Right cardiac atrium (tissue), 5 donors: ENCODE results near the gene NAGLU. TPM values are rescaled to one million over a fixed set of nuclear protein-coding genes. Genes with fewer than 3 reads are reported as not detected.

Experiments used
- ATAC-seq, 2 donors: fragments of 200-7000 bp; cut with Tn5 transposase; one replicate each; pipeline versions ENCODE4 v1.8.0 to v1.9.1; 2020; ENCODE audit warnings: moderate library complexity in 2 of 2, mild to moderate bottlenecking in 1 of 2
- DNase-seq, 3 donors: peaks; one replicate each; pipeline ENCODE4 v3.0.0-alpha.2; 2020
- H3K27ac ChIP-seq: one replicate; pipeline ENCODE4 v1.5.1; 2013; ENCODE audit warnings: mild to moderate bottlenecking, low read length, control low read depth, moderate library complexity
- H3K27me3 ChIP-seq: one replicate; pipeline ENCODE4 v1.6.1; 2013; ENCODE audit not compliant: control insufficient read depth, insufficient read depth
- H3K4me1 ChIP-seq: one replicate; pipeline ENCODE4 v1.6.1; 2013; ENCODE audit warnings: low read length; ENCODE audit not compliant: control insufficient read depth, insufficient read depth
- H3K4me3 ChIP-seq: one replicate; pipeline ENCODE4 v1.5.1; 2013; ENCODE audit warnings: low read length, control low read depth
- H3K9me3 ChIP-seq: one replicate; pipeline ENCODE4 v1.6.1; 2013; ENCODE audit warnings: low read length; ENCODE audit not compliant: control insufficient read depth
- WGBS: extraction: QIAGEN DNeasy Blood & Tissue Kit; methylation state at CpG from one replicate; pipeline ENCODE4 v1.1.7; 2013; 5-methylcytosine and 5-hydroxymethylcytosine counted together
- intact Hi-C, 4 donors: fragments of 100-400 bp; cut with DNase I; formaldehyde crosslinking; loops; one replicate each; pipeline versions ENCODE4 v1.11.0 to v1.14.0; 2022 to 2023
- polyA plus RNA-seq: library from polyadenylated mRNA; stranded (reverse); fragments of 200-250 nt; gene quantifications from one replicate; pipeline ENCODE4 v1.2.3, GENCODE V29; 2013
- total RNA-seq, 4 donors: library from RNA; stranded (reverse); fragmentation: NEBNext Ultra II Directional; extraction: Animal tissue kit (Norgen Biotek cat#: 25700); gene quantifications; one replicate each; pipeline ENCODE4 v1.2.1, GENCODE V29; 2021
- donor health status: healthy with polysubstance abuse.
- donor health status: DM: no; HTN: yes; CAD: no.
- donor health status: DM: no; HTN: no; CAD: no.
- donor health status: DM: no; HTN: yes; CAD: no; lungs with severe emphysema.
- donor health status: DM: yes; HTN: yes; CAD: no.

The NAGLU gene
- total and polyA plus RNA-seq, 5 donors = 11.3 to 18.8 (median 13.7) TPM

DNA sequence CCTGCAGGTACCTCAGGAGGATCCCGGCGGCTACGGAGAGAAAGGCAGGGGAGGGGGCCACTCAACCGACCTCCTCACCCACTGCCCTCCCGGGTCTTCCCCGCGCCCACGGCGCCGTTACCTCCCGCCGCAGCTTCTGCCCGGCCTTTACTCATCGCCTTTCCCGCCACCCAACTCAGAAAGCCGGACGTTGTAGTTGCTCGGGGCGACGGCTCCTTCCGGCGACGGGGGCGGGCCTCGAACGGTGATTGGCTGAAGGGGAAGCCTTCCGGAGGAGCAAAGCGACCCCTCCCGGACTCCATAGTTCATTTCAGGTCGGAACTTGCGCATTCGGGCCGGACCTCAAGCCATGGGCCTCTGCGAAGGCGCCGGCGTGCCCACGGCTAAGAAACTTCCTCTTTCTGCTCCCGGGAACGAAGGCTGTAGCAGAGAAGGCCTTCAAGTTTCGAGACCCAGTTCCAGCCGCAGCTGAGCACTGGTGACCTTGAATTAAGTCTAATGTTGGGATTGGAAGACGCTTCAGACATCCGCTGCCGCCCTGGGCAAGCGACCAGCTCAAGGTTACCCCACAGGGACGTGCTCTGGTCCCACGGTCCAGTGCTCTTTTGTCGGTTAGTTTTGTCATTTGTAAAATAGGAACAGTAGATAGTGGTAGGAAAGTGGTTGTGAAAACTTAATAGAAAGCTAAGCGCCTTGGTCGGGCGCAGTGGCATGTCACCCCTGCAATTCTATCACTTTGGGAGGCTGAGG lies 41.7 kb downstream of the NAGLU start, which contains the start of gene PSMC3IP:
PSMC3IP (minus strand) TSS at position 198 of the 750 bp plus-strand sequence; CDS start at position 155, 43 bp downstream.
- ATAC-seq = peak; percentile 95
- no peaks in the 10 kb centered on the region for H3K9me3 ChIP-seq
- peak; percentile 97 to 98 (median 97) for DNase-seq
- intact Hi-C loops = loop anchor here in 2 of 4 donors (2.0 to 5.0 kb wide), 2 partner anchors 100 to 101 kb away; partner anchors contain the start of gene PLEKHH3 (in 1 of the 2)
- no peaks in the 10 kb centered on the region for H3K4me1 ChIP-seq
- H3K4me3 ChIP-seq = peak within 1 kb of the TSS; percentile 60
- peak within 1 kb of the TSS; percentile 85 for H3K27ac ChIP-seq
- no peaks in the 10 kb centered on the region for H3K27me3 ChIP-seq
- under 1% methylated on average over 52 of the region's 52 CpGs for WGBS

DNA sequence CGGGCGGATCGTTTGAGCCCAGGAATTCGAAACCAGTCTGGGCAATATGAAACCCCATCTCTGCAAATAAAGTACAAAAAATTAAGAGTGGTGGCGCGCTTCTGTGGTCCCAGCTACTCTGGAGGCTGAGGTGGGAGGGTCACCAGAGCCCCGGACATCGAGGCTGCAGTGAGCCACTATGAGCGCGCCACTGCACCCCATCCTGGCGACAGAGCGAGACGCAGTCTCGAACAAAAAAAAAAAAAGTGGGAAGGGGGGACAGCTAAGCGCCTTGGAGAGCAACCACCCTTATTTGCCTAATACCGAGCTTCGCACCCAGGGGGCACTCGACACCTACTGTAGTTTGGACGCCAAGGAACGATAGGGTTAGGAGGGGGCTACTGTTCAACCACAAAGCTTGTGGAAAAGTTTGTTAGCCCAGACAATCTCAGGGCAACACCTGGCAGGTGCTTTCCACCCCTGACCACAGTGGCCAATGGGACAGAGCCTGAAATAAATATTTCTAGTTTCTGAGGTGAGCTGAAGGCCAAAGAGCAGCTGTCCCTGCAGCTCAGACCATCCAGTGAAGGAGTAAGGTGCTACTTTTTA lies 42.3 kb downstream of the NAGLU start:
- peak overlapping the region; percentile 85 for H3K27ac ChIP-seq
- DNase-seq (peak; percentile 73 to 88 (median 88)), ATAC-seq (peak; percentile 78 to 81)
- peak overlapping the region; percentile 60 for H3K4me3 ChIP-seq
- H3K9me3 ChIP-seq = no peaks in the 10 kb centered on the region
- intact Hi-C loops = loop anchor here in 2 of 4 donors (2.0 to 5.0 kb wide), 2 partner anchors 99 to 100 kb away; partner anchors contain the start of gene PLEKHH3 (in 1 of the 2)
- H3K4me1 ChIP-seq = no peaks in the 10 kb centered on the region
- WGBS = under 1% methylated on average over 20 of the region's 20 CpGs
- H3K27me3 ChIP-seq = no peaks in the 10 kb centered on the region

DNA sequence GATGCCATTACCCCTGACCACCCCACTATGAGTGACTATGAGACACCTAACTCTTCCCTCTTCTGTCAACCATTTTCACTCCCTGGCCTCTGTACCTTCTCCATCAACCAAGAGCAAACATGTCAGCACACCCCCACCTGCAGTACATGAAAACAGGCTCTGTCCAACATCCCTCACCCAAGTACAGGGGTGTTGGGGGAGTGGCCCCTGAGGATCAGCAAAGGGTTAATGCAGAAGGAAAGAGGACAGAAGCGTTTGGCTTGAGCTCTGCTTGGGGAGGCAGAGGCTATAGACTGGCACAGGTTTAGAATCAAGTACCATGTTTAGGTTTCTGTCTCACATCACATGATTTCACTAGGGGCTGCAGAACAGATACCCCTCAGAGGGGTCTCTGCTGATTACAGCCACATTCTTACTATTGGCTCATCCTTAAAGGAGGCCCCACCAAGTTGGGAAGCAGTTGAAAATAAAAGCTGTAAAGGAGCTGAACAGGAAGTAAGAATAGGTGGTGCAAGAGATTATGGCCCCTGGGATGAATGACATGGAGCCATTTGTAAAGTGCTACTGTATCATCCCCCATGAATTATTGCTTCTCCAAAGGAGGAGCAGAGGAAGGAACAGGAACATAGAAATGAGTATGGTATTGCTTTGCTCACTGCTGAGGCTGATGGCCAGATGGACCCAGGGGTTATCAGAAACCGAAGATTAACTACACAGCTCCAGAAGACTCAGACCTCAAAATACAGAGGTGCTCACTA lies 43.9 kb downstream of the NAGLU start:
- 38% methylated on average over 2 of the region's 2 CpGs for WGBS
- ATAC-seq = no peak
- intact Hi-C loops = loop anchor here in 2 of 4 donors (2.0 to 10.0 kb wide), 3 partner anchors 97 to 185 kb away; partner anchors contain the start of genes PLEKHH3 (in 1 of the 2) and RAMP2 (in 1 of the 2)

DNA sequence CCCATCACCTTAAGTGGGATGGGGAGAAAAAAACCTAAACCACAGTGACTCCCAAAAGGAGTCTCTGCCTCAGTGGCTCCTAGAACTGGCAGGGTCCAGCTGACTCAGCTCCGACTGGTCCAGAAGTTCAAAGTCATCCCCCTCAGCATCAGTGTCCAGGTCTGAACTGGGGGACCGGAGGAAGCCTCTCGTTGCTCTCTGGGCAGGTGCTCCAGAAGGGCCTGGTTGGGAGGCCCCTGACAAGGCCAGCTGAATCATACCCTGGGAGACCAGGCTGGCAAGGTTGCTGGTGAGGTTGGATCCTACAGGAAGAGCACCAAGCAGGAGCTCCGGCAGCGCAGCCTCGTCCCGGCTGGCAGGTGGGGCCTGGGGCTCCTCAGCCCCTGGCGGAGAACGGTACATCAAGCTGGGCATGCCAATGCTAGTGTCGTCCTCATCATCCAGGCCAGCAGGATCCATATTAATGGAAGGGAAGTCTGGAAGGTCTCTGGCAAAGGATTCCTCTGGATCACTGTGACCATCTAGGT lies 45.8 kb downstream of the NAGLU start:
- ATAC-seq (no peak), DNase-seq (no peak)
- intact Hi-C loops = loop anchor here in 1 of 4 donors (10.0 kb wide), 1 partner anchor 183 kb away; the partner anchor contains the start of gene RAMP2
- WGBS = 85% methylated on average over 10 of the region's 10 CpGs
- Histone ChIP-seq H3K9me3 (no peaks in the 10 kb centered on the region), H3K27ac (no peak overlapping the region), H3K4me1 (no peaks in the 10 kb centered on the region), H3K27me3 (no peaks in the 10 kb centered on the region), H3K4me3 (no peak overlapping the region)

More for the DNA sequence above, 43.9 kb downstream of the NAGLU start:
- Histone ChIP-seq H3K4me3 (no peak overlapping the region), H3K27me3 (no peaks in the 10 kb centered on the region), H3K27ac (no peak overlapping the region), H3K9me3 (no peaks in the 10 kb centered on the region), H3K4me1 (no peaks in the 10 kb centered on the region)
- DNase-seq = no peak

DNA sequence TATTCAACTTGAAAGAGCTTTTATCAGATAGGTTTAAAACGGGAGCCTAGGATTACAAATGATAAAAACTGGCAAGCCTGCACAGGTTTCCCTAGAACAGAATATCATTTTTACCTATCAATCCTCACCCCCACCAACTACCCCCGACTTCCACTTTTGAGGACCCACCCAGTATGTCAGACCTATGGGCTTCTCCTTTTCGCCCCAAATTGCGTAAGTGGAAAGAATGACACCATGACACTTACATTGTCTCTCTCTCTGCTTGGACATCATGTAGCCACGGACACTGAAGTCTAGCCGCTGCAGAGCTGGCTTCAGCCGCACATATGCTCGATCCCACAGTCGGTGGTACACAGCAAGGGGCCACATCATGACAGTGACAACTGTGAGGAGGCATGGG lies 48.8 kb downstream of the NAGLU start:
- ATAC-seq (no peak), DNase-seq (no peak)
- no peaks in the 10 kb centered on the region for H3K27me3 ChIP-seq
- no peaks in the 10 kb centered on the region for H3K9me3 ChIP-seq
- no peak overlapping the region for H3K27ac ChIP-seq
- WGBS = 76% methylated on average over 9 of the region's 9 CpGs
- intact Hi-C loops = loop anchor here in 1 of 4 donors (5.0 to 10.0 kb wide), 2 partner anchors 117 to 180 kb away; partner anchors contain the start of gene RAMP2
- H3K4me3 ChIP-seq = no peak overlapping the region
- no peaks in the 10 kb centered on the region for H3K4me1 ChIP-seq

DNA sequence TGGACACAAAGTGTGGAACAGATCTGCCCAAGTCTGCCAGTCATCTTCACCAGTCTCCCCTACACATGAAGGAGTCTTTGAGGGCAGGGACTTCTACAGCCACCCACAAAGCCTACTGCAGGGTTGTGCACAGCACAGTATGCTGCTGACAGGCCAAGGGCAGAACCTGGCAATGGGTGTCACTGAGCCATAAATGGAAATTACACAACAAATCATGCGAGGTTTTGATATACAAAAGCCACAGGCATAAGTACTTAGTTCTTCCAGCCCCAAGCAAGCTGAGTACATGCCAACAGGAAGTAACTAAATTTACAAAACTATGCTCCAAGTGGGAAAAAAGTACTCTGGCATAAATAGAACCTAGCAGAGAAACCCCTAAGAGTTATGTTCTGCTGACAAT lies 49.3 kb downstream of the NAGLU start:
- Histone ChIP-seq H3K9me3 (no peaks in the 10 kb centered on the region), H3K4me1 (no peaks in the 10 kb centered on the region), H3K27me3 (no peaks in the 10 kb centered on the region), H3K4me3 (no peak overlapping the region), H3K27ac (peak overlapping the region; percentile 38)
- ATAC-seq (peak in 1 of 2 donors; percentile 52), DNase-seq (no peak)
- 33% methylated on average over 1 of the region's 1 CpG for WGBS
- intact Hi-C loops = loop anchor here in 1 of 4 donors (5.0 to 10.0 kb wide), 2 partner anchors 117 to 179 kb away; partner anchors contain the start of gene RAMP2

DNA sequence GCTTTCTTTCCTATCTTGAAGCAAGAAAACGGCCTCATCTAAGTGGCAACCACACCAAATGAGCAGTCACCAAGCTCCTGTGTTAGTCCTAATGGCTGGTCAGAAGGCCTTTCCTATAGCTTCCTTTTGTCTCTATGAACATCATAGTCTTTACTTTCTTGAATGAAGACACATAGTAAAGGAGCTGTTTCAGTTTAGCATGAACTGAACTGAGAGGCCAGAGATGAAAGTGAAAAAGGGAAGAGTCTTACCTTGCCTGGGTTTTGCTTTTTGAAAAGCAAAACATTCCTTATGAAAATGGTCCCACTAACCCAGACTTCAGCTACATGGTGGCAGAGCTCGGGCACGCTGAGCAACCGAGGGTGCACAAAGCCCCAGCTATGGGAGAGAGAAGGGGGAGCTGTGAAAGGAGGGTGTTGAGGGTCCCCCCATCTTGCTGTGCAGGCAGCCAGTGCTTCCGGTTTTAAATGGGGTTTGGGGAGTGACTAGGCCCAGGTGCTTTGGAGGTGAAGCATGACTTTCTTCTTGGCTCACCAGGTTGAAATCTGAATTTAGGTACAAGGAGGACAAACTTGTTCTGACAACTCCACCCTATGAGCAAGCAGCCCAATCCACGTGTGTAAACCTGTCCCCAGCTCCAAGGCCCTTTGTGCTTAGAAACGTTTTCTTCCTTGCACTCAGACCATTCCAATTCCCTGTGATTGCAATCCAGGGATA lies 50.6 kb downstream of the NAGLU start:
- no peak for DNase-seq
- WGBS = 78% methylated on average over 7 of the region's 7 CpGs
- no peak overlapping the region for H3K27ac ChIP-seq
- H3K4me1 ChIP-seq = no peaks in the 10 kb centered on the region
- no peak overlapping the region for H3K4me3 ChIP-seq
- intact Hi-C loops = loop anchor here in 1 of 4 donors (5.0 to 10.0 kb wide), 2 partner anchors 116 to 178 kb away; partner anchors contain the start of gene RAMP2
- no peaks in the 10 kb centered on the region for H3K27me3 ChIP-seq
- no peaks in the 10 kb centered on the region for H3K9me3 ChIP-seq
- ATAC-seq = no peak

DNA sequence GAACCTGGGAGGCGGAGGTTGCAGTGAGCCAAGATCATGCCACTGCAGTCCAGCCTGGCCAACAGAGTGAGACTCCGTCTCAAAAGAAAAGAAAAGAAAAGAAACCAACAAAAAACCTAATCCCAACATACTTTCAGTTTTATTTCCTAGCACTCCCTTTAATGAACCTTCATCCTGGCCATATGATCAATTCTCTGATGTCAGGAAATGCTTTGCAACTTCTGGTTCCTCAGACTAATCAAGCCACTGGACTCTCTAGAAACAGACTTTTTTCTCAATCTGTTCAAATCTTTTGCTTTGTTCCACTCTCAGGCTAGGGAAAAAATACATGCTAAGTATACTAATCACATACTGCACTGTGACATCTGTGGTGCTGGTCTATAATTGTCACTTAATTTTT lies 54.8 kb downstream of the NAGLU start:
- Histone ChIP-seq H3K27ac (no peak overlapping the region), H3K27me3 (no peaks in the 10 kb centered on the region), H3K4me3 (no peak overlapping the region), H3K4me1 (no peaks in the 10 kb centered on the region), H3K9me3 (no peaks in the 10 kb centered on the region)
- no peak for DNase-seq
- 89% methylated on average over 2 of the region's 2 CpGs for WGBS
- intact Hi-C loops = no loop called here
- ATAC-seq = no peak

DNA sequence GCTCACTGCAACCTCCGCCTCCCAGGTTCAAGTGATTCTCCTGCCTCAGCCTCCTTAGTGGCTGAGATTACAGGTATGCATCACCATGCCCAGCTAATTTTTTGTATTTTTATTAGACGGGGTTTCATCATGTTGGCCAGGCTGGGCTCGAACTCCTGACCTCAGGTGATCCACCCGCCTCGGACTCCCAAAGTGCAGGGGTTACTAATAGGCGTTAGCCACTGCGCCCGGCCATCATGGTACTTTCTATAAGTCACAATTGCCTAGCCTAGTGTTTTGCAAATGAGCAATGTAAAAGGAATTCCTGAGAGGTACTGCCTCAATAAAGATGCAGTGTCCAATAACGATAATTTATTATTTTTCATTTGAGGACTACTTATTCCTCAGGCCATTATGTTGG lies 55.4 kb downstream of the NAGLU start:
- no peaks in the 10 kb centered on the region for H3K9me3 ChIP-seq
- DNase-seq (no peak), ATAC-seq (no peak)
- intact Hi-C loops = no loop called here
- H3K4me3 ChIP-seq = no peak overlapping the region
- WGBS = 94% methylated on average over 9 of the region's 9 CpGs
- H3K27me3 ChIP-seq = no peaks in the 10 kb centered on the region
- no peak overlapping the region for H3K27ac ChIP-seq
- no peaks in the 10 kb centered on the region for H3K4me1 ChIP-seq
